CD4-positive, alpha-beta T cell treated with Interleukin-15 for 4 hours (primary cell): ENCODE measurements around the gene ZIC4.

ENCODE experiments used
- DNase-seq: peaks from one replicate; pipeline ENCODE4 v3.0.0-alpha.2; 2020; ENCODE audit warnings: low spot score

The ZIC4 gene

DNA sequence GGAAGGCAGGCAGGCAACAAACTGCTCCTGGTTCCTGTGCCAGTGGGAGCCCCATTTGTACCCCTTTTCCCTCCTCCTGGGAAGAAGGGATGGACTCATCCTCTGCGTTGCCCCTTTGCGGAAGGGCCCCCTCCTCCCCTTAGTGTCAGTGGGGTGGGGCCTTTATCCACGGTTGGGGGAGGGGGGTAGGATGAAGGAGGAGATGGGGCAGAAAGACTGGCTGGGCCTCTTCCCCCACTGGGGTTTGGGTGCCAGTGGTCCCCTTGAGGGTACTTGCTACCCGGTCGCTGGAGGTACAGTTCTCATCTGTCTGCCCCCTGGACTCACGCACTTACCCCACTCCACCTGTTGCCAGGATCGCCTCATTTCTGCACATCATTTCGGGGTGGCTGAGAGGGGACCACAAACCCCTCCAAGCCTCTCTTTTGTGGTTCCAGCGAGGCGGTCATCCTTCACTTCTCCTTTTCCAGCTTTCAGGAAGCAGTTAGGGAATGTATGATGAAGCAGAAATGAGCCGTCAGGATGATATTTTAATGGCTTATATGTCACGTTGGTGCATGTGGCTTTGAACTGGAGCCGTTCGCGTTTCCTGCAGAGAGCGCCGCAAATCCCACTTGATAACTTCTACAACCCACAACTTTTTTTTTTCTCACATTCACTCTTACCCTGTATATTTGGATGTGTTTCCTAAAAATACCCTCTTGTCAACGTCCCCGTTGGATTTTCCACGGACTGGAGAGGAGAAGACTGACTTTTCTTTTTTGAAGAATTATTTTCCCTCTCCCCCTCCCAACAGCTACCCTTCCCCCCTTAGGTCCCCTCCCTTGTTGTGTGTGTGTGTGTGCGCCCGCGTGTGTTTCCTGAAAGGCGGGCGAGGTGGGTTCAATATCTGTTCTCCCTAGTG lies at the start of gene ZIC4:
ZIC4 (minus strand) TSS at position 516 of the 904 bp plus-strand sequence. CDS start 3,746 bp downstream, outside the sequence.
- DNase-seq: no peak

DNA sequence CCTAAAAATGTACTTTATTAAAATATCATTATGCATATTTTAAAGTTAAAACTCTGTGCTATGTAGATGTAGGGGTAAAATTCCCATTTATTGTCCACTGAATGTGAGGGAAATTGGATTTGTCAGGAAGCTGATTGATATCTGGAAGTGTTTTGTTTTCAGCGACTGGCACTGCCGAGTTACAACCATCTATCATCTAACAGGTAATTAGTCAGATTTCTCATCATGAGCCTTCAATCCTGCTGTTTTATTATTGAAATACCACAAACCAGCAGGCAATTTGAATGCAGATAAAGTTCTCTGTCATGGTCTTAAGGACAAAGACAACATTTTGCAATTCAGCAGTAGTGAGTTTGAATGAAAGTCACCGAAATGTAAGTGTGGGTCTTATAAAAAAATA lies 43.3 kb upstream of the ZIC4 start:
- no peak for DNase-seq

DNA sequence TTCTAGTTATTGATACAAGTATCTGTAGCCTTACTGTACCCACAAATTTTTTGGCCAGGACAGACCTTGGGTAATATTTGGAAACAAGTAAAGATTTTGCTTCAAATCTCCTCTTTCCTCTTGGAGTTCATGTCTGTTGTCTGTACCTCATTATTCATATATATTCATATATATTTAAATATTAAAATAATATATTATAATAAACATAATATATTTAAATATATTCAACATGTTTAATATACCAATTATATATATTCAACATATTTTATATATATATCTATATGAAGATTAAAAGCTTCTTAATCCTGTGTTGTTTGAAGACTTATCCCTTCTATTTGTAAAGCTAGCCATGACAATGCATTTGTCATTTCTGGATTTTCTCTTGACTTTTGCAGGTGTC lies 40.9 kb upstream of the ZIC4 start:
- no peak for DNase-seq

DNA sequence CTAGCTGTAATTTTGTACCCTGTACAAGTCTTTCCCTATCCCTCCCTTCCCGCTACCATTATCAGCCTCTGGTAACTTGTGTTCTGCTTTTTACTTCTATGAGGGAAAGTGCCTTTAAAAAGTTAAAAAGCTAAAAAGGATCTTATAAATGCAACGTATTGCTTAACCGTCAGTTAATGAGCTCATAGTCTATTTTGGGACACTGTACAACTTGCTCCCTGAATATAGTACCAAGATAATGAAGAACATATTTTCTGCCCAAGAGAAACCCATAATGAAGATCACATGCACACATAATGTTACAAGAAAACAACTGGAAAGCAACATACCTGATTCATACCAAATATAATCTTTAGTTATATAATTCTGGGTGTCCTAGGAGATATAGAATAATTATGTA lies 25.4 kb upstream of the ZIC4 start:
- no peak for DNase-seq

DNA sequence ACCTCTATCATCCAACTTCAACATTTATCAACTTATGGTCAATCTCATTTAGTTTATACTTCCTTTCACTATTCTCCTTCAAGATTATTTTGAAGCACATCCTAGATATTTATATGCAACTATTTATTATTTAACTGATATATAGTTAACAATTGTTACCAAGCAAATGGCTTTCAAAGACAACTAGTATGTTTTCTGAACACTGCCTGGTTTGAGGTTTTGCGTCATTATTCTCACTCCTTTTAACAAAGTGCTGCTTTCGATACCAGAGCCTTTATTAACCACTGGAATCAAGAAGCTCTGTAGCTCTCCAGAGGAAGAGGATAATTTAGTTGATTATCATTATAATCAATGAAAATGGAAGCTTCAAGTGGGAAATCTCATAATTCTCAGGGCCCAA lies 22.4 kb upstream of the ZIC4 start:
- DNase-seq: no peak

DNA sequence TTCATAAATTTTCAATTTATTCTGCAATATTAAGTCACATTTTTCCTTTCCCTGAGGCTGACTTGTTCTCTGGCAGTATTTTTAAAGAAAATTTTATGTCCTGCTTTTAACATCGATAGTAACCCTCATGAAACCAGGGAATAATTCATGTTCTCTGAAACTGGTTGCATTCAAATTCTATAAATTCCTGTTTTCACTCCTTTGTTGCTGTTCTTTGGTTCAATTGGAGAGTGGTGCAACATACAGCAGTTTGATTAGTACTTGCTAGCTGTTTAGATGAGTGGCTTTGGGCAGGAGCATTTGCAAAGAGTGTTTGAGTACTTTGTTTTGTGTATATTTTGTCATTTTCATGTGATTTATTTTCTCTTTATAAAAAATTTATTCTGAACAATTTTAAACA lies 22.0 kb upstream of the ZIC4 start:
- no peak for DNase-seq

DNA sequence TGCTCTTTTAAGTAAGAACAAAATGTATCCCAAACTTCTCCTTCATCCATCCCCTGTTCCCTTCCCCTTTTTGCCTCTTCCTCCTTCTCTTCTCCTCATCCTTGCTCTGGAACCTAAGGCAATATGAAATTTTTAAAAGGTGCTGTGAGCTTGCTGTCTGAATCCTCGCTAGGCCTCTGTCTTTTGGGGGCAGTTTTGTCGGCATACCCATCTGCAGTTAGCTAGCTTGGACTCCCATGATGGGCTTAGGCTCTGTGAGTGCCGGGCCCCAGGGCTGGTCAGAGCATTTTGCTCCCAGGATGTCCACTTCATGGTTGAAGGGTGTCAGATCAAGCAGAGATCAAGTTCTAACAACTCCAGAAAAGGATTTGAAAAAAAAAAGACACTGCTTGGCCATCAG lies 21.4 kb upstream of the ZIC4 start:
- no peak for DNase-seq

DNA sequence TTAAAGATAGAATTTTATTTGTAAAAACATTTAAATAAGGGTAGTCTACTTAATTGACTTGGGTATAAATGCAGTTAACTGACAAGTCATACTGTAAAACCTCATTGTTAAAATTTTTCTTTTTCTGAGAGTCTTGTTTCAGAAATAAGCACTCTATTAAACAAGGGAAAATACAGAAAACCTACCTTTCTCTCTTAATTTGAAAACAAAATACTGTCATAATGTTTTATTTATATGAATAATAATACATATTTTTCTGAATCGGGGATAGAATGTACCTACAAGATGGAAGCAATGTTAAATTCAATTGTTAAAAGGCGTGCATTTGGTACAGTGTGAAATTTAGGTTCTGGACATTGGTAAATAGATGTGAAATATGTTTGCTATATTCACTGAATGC lies 20.6 kb upstream of the ZIC4 start:
- DNase-seq: no peak

DNA sequence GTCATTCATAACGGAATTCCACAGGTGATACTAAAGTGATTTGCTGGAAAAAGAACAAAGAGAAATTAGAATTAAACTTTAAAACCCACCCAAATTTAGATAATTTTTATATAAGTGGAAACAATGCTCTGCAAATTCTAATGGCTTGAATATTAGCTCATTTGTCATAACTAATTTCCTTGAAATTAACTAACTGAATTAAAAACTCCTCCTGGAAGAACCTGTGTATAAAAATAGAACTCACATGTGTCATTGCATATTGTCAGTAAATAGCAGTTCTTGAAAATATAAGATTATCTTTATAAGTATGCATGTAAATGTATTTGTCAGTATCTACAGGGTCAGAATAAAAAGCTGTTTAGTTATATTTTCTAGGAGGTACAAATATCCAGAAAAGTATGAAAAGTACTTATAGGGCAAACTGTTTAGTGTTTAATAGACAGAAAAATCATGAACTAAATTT lies 19.1 kb upstream of the ZIC4 start:
- no peak for DNase-seq

DNA sequence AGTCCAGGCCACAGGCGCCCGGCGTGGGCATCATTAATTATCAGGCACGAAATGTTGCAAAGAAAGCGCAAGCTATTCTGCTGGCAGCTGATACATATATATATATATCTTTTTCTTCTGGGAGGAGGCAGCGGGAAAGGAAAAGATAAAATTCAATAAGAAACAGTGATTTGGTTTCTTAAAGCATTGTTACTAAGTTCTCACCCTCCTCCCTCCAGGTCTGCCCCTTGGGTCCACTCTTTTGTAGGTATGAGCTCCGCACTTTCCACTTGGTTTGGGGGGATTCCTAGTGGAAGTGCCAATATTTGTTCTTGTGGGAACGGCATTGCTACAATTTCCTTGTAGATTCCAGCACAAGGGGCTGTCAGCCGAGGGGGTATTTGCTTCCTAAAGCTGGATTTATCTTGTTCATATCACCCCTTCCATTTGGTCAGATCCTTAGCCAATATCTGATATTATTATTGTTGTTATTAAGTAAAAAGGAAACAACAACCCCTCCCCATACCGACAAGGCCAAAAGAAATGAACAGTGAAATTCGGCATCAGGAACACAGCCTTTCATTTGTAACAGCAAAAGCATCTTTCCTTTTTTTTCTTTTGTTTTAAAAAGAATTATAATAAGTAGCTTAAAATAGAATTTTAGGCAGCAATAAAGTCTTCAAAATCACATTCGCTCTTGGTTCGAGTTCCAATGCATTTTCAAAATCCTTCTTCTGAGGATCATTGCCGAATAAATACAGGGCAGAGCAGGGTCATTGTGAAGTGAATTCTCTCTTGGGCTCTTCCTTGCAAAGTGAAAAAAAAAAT lies 18.4 kb upstream of the ZIC4 start:
- no peak for DNase-seq

DNA sequence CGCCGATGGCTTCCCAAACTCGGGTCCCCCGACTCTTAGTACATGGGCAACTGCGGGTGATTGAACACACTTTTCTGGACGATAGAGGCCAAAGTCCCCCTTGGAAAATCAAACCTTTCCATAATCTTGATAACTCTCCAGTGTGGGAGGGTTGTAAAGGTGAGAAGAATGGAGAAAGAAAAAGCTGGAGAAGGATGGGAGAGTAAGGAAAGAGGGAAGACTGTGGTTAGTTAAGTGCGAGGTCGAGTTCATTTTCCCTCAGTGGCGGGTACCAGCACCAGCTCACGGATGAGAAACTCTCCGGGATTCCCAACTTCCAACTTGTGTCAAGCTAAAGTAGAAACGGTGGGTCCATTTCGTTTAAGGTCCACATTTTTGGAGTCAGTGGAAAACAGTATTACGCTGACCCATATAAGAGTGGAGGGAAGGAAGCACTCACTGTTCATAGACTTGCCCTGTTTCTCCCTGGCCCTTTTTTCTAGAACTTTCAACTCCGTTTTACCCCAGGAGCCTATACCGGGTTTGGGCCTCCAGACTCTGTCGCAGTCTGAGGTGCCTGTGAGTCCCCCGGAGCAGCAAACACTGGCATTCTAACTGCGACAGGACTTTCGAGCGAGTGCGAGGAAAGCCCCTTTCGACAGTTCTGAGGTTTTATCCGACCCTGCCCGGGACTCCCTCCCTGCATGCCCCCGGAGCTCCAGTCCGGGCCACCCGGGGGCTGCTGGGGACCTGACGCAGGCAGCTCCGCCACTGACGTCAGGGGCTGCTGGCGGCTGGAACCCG lies 17.6 kb upstream of the ZIC4 start:
- DNase-seq: no peak

DNA sequence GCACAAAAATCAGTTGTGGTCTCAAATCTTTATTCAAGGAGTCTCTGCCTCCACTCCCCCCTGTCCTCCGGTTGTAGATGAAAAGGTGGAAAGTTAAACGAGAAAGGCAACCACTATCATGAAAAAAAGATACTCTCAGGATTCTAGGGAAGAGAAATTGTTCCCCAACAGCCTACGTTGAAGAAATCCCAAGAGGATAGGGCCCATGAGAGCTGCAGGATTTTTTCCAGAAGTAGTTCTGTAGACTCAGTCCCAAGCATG lies 17.1 kb upstream of the ZIC4 start:
- no peak for DNase-seq

DNA sequence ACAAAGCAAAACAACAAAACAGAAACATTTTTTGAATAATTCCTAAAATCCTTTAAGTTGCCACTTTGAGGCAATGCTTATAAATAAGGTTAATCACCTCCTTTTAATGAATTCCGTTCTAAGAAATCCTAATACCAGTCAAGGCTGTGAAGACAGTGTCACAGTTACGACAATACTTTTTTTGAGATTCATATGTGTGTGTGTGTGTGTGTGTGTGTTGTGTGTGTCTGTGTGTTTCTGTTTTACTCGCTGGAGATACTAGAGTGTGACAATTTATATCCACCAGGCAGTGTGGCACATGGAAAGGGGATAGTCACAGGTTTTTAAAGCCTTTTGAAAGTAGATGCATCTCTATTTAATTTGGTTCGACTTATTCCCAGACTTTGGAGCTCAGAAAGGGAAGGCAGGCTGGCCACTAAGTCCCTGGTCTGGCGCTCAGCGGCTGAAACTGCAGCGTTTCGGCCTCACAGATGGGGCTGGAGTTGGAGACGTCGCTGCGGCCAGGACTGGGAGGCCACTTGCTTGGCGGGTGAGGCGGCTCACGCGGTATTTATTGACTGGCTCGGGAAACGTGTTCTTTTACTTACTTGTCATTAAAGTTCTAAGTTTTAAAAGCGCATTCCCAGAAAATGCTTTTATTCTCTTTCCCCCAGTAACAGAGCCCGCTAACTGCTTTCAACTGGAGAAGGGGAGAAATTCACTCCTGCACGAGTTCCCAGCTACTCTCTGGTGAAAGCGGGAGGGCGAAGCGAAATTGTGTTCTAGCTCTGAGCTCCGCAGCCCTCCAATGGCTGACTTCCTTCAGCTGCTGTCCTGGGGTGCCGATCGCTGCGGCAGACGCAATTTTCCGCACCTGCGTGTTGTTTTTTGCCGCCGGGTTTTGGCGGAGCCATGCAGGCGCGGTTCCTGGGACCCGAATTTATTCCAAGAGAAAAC lies 16.5 kb upstream of the ZIC4 start:
- DNase-seq: no peak

DNA sequence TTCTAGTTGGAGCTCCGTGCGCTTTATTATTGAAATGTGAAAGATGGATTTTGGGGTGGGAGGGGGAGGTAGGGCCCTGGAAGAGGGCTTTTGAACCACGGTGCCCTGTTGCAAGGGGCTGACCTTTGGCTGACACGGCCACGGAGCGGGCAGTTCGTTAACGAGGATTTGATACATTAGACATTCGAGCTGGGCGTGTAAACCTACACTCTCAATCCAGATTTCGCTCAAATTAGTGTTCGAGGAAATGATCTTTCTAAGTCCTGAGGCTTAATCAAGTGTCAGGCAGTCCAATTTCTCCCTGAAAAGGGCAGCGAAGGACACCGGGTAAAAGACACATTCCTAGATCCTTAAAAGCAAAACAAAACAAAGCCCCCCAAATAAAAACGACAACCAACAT lies 15.9 kb upstream of the ZIC4 start:
- no peak for DNase-seq

DNA sequence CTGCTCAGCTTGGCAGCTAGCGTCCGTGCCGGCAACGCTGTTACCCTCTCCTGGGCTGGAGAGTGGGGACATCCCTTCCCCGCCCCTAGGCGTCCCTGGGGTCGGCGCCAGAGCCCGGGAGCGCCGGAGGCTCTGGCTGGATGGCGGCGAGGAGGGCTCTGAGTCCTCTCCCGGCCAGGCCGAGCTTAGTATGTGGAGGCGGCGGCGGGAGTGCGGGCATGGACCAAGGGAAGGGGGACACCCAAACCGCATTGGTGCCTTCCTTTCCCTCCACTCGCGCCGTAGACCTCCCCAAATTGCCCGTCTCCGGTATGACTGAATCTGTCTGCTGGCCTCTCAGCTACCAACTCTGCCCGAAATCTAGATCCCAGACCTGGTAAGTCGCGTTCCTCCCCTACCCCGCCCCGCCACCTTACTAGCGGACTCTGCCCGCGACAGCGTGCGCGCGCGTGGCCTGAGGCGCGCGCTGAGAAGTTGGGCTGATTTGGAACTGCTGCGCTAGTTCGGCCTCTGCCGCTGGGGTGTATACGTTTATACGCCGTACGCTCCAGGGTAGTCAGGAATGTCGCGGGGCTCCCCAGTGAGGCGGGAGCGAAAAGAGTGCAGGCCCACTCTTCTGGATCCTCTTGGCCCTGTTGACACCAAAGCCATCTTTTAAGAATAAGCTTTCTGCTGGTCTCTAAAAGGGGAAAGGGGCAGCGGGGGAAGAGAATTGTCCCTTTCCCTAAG lies 15.0 kb upstream of the ZIC4 start:
- no peak for DNase-seq

DNA sequence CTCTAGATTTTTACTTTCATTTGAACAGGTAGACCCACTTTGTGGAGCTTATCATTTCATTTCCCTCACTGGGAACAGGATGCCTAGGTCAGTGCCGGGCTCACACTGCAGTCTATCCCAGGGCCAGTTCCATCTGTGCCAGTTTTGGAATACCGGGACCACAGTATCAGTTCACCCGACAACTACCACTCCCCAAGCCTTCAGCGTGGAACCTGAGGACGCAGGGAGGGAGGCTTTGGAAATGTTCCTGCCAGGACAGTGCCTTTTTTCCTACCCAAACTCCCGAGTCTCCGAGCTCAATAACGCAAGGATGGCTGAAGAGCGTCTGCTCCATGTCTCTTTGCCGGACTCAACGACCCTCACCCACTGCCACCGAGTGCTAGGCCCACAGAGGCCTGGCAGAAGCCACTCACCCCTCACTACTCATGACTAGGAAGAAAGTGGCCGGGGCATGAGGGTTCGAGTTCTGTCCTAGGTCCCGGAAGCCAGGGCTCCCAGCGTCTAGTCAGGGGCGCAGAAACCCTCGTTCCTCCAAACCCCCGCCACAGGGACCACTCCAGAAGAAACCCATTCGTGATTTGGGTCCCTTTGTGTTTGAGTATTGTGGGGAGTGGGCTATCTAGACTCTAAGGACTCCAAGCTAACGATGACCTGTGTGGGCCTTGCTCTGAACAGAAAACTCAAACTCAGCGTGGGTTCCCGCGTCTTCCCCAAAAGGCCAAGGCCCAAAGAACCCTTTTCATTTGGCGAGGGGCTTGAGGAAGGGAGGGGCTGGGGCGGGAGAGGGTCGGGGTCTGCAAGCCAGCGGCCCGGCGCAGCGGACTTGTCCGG lies 14.2 kb upstream of the ZIC4 start:
- no peak for DNase-seq

DNA sequence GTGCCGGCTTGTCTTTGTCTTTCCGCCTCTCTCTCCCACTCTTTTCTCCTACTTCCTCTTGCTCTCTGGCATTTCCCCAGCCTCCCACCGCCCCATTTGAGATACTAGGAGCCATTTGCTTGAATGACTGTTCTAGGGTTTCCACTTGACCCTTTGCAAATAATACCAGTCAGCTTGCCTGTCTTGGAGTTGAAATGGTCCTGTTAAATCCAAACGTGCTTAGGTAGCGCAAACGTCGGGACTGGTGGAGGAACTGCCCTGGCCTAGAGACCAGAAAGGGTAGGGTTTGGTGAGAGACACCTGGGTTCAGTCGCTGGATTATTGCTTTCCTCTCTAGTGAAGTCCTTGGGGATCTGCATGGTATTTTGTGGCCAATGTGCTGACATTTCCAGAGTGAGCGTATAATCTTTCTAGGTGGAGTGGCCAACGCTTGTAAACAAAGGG lies 13.5 kb upstream of the ZIC4 start:
- no peak for DNase-seq

DNA sequence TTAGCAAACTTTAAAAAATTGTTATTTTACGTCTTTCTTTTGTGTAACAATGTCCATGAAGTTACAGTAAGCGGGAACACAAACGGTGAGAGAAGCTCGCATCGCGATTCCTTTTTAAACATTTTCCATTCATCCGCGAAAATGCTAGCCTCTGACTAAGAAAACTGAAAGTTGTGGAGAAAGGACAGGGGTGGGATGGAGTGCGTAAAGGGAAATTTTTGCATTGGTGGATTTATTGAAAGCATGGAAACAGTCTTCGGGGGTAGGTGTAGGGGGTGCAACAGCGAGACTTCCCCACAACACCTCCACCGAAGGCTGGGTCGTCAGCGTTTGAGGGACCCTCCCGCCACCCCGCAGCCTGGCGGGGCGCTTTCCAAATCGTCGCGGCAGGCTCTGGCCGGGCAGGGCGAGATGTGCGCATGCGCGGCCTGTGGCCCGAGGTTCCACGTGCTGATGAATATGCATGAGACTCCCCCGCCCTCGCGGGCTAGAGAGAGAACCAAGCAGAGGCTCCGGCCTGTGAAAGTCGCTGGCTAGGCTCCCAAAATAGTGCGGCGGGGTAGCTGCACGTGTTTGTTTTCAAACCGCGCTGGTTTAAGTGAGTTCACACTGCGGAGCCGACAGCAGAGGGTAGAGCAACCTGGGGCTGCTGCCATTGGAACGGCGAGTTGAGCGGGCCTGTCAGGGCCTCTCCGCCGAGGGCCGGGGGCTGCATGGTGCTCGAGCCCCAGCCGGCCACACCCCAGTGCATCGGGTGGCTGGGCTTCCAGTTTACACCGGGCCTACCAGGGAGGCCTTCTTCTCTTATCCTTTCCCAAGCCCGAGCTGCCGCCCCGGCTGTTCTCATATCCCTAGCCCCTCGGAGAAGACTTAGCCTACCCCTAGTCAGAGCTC lies 12.7 kb upstream of the ZIC4 start:
- DNase-seq: no peak

DNA sequence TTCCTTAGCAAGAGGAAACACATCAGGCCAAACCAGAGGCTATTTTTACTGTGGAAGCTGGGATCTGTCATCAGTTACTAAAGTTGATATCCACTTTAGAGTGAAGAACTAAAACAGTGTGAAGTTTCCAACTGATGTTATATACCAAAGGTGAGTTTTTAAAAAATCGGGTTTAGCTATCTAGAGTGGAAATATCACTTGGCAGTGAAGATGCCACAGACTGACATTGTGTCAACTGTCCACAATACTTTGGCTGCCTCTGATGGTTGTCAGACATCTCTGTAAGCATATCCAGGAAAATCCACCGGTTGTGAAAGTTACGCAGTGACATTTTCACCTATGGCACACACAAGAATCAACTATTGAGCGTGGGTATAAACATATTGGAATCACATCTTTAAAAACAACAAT lies 12.0 kb upstream of the ZIC4 start:
- DNase-seq: no peak
